ENCODE measurements around the gene MYH13. TPM values are rescaled to one million over a fixed set of nuclear protein-coding genes. Genes with fewer than 3 reads are reported as not detected.

The MYH13 gene
- not detected in 2 replicates for total RNA-seq

DNA sequence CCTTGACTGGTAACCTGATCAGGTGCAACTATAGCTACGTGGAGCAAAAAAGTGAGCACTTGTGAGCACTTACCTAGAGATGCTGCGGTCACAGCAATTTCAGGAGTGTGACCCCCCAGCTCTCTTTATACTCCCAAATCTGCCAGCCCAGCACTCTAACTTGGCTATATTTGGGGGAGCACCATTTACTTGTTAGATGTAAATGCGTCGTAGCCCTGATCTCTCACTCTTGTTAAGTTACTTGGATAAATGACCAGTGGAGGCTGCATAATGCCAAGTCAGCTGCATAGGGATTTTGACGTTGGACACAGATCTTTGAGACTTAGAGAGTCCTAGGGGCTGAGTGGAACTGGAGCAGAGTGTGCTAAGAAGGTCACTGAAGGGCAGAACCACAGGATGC lies at the start of gene MYH13:
Gene MYH13, minus strand, starts transcription at position 101 of the 400 bp plus-strand sequence. CDS start 8,476 bp downstream, outside the sequence.

DNA sequence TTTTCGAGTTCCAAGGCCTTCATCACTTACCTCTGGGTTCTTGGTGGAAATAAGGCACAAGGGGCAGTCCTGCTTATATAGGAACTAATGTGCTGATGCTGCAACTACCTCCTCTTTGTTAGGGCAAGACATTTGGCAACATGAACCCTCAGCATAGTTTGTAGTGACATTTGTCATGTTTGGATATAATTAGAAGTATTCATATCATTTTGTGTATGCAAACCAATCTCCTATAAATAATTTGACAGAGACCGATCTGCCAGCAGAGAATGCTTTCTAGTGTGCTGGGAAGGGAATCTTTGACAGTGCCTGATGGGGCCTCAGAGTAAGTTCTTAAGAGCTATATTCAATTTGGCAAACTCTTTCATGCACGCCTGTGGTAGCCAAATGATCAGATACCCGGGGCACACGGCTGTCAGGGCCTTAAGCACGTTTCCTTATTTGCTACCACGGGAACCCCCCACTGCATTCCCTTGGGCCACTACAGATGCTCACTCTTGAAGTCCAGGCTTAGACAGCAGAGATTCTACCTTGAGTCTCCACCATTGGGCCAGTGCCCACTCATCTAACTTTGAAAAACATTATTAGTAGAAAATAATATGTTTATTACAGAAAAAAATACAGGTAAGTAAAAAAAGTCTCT lies 49.2 kb upstream of the MYH13 start, which contains the start of gene MYH8:
Gene MYH8, minus strand, starts transcription at position 51 of the 643 bp plus-strand sequence. CDS start 1,723 bp downstream, outside the sequence.

Other genes with a start within 250 kb of the MYH13 start
- not detected in 2 replicates for gene GAS7, start 174.4 kb downstream of the MYH13 start, total RNA-seq
- not detected in 2 replicates for gene MYH8, start 48.9 kb upstream of the MYH13 start, total RNA-seq
- not detected in 2 replicates for gene MYH4, start 96.6 kb upstream of the MYH13 start, total RNA-seq
- gene MYH1, start 145.5 kb upstream of the MYH13 start, total RNA-seq: not detected in 2 replicates
- gene MYH2, start 176.7 kb upstream of the MYH13 start, total RNA-seq: not detected in 2 replicates